HG03571 (cell line): Measurements from ENCODE around the gene ANKRD33B.
"Not testable (repeated sequence)": the region's sequence is repeated elsewhere in the genome, so short reads cannot be mapped to it uniquely, and the experiment has no call there.

ENCODE experiments used
- ATAC-seq: cut with Tn5 transposase; IDR thresholded peaks from one replicate; pipeline ENCODE4 v1.9.1; 2021; ENCODE audit not compliant: unreplicated experiment

ANKRD33B gene

DNA sequence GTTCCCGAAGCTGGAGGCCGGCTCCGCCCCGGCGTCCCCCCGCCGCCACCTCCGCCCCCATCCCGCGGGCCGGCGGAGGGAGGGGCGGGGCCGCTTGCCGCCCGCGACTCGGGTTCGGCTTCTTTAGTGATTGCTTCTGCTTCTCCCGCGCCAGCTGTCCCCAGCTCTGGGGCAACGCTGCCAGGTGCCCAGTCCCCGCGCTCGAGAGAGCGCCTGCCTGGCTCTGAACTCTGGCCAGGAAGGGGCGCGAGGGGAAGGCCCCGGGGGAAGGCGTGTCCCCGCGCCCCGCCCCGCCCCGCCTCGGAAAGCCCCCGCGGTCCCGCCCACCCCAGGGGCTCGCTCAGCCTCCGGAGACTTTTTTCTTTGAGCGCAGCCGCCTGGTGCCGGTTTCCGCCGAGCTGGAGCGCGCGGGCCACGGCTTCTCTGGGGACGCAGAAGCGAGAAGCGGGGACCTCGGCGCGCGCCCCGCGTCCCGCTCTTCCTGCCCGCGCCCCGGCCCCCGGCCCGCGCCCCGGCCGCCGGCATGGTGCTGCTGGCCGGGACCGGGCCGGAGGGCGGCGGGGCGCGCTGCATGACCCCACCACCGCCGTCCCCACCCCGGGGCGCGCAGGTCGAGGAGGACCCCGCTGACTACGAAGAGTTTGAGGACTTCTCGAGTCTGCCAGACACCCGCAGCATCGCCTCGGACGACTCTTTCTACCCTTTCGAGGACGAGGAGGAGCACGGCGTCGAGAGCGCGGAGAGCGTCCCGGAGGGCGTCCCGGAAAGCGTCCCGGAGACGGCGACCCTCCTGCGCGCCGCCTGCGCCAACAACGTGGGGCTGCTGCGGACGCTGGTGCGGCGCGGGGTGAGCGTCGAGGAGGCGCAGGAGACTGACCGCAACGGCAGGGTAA, at the start of gene ANKRD33B:
Gene ANKRD33B, plus strand, starts transcription at position 126 of the 893 bp plus-strand sequence. Its CDS starts 398 bp downstream, at position 524.
- ATAC-seq = peak; percentile 47

DNA sequence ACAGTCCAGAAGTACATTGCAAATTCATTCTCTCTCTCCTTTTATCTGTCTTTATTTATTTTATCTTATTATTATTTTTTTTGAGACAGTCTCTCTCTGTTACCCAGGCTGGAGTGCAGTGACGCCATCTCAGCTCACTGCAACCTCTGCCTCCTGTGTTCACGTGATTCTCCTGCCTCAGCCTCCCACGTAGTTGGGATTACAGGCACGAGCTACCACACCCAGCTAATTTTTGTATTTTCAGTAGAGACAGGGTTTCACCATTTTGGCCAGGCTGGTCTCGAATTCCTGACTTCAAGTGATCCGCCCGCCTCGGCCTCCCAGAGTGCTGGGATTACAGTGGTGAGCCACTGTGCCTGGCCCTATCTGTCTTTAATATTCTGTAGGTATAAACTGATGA, 49.3 kb upstream of the ANKRD33B start:
- not testable (repeated sequence) for ATAC-seq

DNA sequence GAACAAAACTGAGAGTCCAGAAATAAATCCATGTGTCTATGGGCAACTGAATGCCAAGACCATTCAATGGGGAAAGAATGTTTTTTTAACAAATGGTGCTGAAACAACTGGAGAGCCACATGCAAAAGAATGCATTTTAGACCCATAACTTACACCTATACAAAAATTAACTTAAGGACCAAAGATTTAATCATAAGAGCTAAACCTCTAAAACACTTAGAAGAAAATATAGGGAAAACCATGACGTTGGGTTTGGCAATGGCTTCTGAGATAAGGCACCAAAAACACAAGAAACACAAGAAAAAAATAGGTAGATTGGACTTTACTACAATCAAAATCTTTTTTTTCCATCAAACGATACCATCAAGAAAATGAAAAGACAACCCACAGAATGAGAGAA, 48.4 kb upstream of the ANKRD33B start:
- no peak for ATAC-seq

DNA sequence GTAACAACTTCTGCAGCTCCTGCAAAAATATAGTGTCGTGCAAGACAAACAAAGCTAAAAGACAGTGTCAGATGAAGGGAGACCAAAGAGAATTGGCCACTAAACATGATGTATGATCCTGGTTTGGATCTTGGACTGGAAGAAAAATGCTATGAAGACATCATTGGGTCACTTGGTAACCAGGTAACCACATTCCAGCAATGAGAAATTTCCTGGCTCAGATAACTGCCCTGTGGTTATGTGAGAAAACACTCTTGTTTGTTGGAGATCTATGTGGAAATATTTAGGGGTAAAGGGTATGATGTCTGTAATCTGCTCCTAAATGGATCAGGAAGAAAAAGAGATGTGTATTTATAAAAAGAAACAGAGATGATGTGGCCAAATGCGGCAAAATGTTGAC, 45.5 kb upstream of the ANKRD33B start:
- no peak for ATAC-seq

DNA sequence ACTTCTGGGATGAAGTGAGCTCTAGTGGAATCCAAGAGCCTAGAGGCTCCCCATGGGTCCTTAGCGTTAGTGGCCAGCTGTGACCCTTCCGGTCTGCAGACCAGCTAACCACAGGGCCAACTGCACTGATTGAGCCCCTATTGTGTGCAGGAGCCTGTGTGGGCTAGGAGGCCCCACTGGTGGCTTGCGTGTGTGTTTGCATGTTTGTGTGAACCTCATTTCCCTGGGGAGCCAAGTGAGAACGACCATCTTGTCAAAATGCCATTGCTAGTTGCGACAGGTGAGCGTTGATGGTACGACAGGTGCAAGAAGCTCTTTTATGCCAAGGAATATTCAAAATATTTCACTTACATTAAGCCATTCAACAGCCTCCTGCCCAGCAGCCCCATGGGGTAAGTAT, 44.1 kb upstream of the ANKRD33B start:
- ATAC-seq = no peak

DNA sequence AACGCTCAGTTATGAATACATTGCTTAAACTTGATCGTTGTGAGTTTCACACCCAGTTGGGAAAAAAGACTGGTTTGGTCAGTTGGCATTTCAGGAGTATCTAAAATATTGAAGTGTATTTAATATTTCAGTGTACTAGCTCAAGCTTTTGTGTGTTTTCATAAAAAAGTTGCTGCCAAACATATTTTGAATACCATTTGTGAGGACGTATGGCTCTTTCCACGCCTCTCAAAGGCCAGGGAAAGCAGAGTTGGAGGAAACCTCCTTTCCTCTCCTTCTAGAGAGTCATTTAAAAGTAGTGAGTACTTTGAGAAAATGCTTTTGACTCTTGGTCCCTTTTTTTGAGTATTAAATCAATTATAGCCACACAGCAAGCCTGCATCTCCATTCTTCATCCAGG, 43.2 kb upstream of the ANKRD33B start:
- no peak for ATAC-seq

DNA sequence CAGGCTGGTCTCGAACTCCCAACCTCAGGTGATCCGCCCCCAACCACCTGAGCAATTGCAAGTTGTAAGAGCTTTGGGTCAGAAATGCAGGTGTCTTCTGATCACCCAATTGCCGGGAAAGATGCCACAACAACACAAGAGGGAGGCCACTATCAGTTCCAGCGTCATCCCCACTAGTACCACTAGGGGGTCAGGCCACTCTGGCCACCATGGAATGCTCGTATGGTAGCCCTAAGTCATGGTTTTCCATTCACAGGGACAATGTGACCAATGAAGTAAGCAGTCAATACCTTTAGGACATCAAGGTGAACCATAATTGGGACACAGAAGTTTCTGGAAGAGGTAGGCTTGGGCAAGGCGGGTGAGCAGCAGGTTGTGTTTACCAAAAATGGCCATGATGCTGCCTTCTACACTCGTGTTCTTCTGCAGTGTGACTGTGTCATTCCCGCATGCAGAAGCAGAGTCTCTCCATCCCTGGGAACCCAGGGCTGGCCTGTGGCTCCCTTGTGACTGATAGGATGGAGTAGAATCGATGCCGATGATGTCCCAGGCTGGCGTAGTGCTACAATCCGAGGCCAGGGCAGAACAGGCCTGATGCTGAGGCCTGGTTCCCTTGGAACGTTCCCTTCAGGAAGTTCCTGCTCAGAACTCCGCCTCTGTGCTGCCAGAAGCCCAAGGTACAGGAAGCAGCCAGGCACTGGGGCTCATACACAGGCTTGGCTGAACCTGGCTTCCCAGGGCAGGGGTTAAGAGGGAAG, 42.2 kb upstream of the ANKRD33B start:
- no peak for ATAC-seq

DNA sequence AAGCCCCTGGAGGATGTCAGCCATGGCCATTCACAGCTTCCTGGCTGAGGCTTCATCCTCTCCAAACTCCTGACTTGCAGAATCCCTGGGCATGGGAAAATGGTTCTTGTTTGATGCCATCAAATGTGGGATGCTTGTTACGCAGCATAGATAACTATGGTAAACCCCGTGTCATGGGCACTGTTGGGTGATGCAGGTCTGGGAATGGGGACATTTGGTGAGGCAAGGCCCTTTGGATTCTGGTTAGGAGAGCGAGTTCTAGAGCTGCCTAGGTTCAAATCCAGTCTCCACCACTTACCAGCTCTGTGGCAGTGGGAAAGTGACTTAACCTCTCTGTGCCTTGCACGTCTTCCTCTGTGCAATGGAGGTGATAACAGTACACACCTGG, 41.7 kb upstream of the ANKRD33B start:
- no peak for ATAC-seq

DNA sequence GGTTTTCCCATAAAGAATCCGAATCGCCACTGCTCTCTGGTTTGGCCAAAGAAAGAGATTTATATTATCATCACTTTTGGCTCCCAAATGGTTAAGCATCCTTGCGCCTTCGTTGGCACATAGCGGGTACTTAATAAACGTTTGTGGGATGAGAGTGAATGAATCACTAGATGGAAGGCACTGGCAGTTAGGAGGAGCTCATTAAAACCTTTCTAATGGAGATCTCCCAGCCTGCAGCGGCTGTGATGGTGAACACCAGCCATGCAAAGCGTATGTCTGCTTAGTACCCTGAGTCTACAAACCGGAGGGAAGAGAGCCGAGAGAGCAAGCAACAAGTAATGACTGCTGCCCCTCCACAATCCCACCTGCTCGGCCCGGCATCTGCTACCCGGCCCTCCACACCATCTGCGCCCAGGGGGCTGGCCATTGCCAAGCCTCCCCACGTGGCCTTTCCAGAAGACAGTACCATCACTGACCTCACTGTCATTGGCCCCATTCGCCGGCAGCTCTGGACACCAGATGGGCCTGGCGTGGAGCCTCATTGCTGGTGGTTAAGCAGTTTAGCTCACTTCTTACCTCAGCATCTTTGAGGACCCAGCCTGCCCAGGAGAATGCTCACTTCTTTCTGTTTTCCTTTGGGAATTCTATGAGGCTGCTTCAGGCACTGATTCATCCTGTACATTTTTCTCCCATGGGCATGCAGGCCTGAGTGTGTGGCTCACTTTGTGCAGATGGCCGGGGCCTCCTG, 39.3 kb upstream of the ANKRD33B start:
- ATAC-seq = no peak

DNA sequence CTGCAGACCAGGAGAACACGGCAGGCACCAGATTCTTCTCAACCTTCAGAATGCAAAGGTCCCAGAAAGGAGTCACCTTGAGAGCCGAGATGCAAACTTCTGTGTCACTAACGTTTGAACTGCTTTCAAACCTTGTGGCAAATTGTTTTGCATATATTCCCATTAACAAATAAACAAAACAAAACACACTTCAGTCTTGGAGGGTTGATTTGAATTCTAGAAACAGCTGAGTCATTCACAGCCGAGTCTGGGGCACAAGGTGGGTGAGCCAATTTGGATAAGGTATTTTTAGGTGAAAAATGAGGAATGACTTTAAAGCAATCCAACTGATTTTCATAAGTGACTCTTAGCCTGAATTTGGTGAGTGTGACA, 38.8 kb upstream of the ANKRD33B start:
- no peak for ATAC-seq

DNA sequence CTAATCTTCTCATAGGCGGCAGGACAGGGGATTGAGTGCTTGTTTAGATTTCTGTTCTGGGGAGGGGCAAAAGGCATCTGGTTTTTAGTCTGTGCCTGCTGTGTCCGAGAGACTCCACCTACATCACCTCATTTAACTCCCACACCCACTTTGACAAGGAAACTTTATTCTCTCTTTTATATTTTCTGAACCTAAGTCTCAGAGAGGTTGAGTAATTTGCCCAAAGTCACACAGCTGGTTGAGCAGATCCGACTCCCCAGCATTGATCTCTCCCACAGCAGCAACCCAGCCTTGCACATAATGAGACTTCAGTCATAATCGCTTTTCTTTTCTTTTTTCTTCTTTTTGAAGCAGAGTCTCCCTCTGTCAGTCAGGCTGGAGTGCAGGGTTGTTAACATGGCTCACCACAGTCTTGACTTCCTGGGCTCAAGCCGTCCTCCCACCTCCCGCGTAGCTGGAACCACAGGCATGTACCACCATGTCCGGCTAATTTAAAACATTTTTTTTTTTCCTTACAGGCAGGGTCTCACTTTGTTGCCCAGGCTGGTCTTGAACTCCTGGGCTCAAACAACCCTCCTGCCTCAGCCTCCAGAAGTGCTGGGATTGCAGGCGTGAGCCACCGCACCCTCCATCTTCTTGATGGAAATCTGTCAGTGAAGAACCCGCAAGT, 36.5 kb upstream of the ANKRD33B start:
- ATAC-seq = no peak

GRCh38 chr5:10528056-10528816, 35.6 kb upstream of the ANKRD33B start:
- ATAC-seq = no peak

GRCh38 chr5:10528827-10529226, 35.0 kb upstream of the ANKRD33B start:
- no peak for ATAC-seq

DNA sequence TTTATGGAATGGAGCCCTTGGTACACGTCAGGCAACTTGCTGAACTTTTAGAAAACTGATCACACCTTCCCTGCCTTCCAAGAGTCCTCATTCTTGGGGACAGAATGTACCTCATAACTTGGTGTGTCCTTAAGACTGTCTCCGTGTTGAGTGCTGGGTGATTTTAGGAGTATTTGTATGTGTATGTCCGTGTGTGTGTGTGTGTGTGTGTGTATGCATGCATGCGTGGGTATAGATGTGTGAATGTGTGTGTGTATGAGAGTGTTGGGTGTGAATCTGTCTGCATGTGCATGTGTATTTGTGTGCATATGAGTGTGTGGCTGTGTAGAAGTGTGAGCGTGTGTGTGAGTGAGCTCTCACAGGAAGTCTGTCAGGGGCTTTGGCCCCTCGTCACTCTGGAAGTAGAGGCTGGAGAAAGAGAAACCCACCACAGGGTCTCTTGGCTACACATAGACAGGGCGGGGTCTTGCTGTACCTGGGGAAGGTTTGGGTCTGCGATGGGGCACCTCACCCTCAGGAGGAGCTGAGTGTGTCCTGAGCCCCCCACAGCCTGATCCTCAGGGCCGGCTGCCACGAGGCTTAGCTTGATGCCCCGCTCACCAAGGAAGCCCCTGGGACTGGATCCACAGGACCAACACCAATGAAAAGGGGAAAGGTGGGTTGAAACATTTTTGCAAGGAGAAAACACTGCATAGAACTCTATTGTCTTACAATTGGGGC, 33.1 kb upstream of the ANKRD33B start:
- no peak for ATAC-seq

GRCh38 chr5:10532421-10532820, 31.4 kb upstream of the ANKRD33B start:
- ATAC-seq = no peak

- ATAC-seq = no peak
Measured at GRCh38 chr5:10533226-10533625, 30.6 kb upstream of the ANKRD33B start.

DNA sequence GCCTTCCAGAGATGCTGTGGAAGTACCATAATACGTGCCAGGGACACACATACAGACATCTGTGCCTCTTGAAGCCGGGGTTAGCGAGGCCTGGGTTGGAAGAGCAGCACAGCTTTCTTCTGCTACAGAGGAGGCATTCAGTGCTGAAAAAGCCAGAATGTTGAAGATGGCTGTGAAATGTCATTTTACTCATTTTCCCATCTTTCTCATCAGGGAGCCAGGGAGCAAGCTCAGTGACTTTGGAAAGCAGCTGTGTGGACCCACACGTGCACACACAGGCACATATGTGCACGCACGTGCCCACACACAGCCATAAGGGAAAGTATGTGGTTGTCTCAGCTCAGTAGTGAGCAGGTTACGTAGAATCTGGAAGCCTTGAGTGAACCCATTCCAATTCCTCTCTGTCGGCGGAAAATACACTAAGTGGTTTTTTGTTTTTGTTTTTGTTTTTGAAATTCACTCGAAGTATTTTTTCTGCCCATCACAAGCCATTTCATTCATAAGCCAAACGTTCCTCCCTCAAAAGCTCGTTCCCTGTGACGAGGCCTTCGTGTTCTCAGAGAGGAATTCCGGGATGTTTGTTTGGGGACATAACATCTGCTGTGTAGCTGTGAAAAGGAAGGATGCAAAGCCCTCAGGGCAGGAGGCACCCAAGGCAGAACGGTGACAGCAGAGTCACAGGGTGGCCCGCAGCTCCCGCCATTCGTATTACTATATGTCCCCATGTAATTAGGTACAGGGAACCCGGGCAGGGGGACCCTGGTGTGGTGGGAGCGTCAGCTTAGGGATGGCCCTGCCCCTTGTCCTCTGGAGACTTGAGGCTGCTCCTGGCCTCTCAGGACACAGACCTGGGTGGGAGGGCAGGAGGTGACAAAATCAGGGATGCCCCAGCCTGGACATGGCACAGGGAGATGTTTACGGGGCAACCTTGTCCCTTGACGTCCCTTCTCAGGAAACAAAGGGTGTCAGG, 29.0 kb upstream of the ANKRD33B start:
- no peak for ATAC-seq

- no peak for ATAC-seq
Measured at GRCh38 chr5:10536511-10536910, 27.4 kb upstream of the ANKRD33B start.
